Endothelial cell (in vitro differentiated cells): Measurements from ENCODE around the gene SOX11. TPM values are rescaled to one million over a fixed set of nuclear protein-coding genes. Genes with fewer than 3 reads are reported as not detected.
A peak's percentile ranks its signal among the peaks of the same experiment; 100 is the strongest.

Experiments
- DNase-seq: peaks from one replicate; pipeline ENCODE4 v3.0.0; 2021; ENCODE audit warnings: low spot score
- H3K27ac Mint-ChIP-seq: one replicate; pipeline ENCODE4 v1.8.0; 2021; ENCODE audit warnings: mixed read lengths, inconsistent platforms; ENCODE audit not compliant: unreplicated experiment
- H3K27me3 Mint-ChIP-seq: one replicate; pipeline ENCODE4 v1.8.0; 2021; ENCODE audit warnings: mild to moderate bottlenecking, moderate library complexity, mixed read lengths, inconsistent platforms; ENCODE audit not compliant: unreplicated experiment
- H3K36me3 Mint-ChIP-seq: one replicate; pipeline ENCODE4 v1.8.0; 2021; ENCODE audit warnings: mild to moderate bottlenecking, low read depth, mixed read lengths, inconsistent platforms; ENCODE audit not compliant: unreplicated experiment
- H3K4me1 Mint-ChIP-seq: one replicate; pipeline ENCODE4 v1.8.0; 2021; ENCODE audit warnings: mild to moderate bottlenecking, mixed read lengths, inconsistent platforms; ENCODE audit not compliant: unreplicated experiment
- H3K4me3 Mint-ChIP-seq: one replicate; pipeline ENCODE4 v1.8.0; 2021; ENCODE audit warnings: mild to moderate bottlenecking, mixed read lengths, inconsistent platforms; ENCODE audit not compliant: unreplicated experiment
- H3K9me3 Mint-ChIP-seq: one replicate; pipeline ENCODE4 v1.8.0; 2021; ENCODE audit warnings: mixed read lengths, inconsistent platforms; ENCODE audit not compliant: unreplicated experiment
- total RNA-seq: library from RNA; stranded (reverse); fragmentation: NEBNext Ultra II Directional; extraction: Animal tissue kit (Norgen Biotek cat#: 25700); gene quantifications from one replicate; pipeline ENCODE4 v1.2.1, GENCODE V29; 2021; ENCODE audit not compliant: unreplicated experiment
- TF ChIP-seq, protein P1 (sequence below): fragments of 200-600 bp; sonication (generic); IDR thresholded peaks from one replicate; pipeline ENCODE4 v1.5.0; 2021; ENCODE audit warnings: antibody characterized with exemption; ENCODE audit not compliant: unreplicated experiment

The SOX11 gene
- total RNA-seq, 1 donor from 2014 or later: 39.4 TPM

- no peaks in the 10 kb centered on the region for H3K9me3 Mint-ChIP-seq
- H3K27ac Mint-ChIP-seq: peak overlapping the region; percentile 91
- TF ChIP-seq, protein P1, sequence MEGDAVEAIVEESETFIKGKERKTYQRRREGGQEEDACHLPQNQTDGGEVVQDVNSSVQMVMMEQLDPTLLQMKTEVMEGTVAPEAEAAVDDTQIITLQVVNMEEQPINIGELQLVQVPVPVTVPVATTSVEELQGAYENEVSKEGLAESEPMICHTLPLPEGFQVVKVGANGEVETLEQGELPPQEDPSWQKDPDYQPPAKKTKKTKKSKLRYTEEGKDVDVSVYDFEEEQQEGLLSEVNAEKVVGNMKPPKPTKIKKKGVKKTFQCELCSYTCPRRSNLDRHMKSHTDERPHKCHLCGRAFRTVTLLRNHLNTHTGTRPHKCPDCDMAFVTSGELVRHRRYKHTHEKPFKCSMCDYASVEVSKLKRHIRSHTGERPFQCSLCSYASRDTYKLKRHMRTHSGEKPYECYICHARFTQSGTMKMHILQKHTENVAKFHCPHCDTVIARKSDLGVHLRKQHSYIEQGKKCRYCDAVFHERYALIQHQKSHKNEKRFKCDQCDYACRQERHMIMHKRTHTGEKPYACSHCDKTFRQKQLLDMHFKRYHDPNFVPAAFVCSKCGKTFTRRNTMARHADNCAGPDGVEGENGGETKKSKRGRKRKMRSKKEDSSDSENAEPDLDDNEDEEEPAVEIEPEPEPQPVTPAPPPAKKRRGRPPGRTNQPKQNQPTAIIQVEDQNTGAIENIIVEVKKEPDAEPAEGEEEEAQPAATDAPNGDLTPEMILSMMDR: no peak
Observed at GRCh38 chr2:5690718-5691220, 1.4 kb upstream of the SOX11 start.

GRCh38 chr2:5691221-5691984 lies 781 bp upstream of the SOX11 start:
- Mint-ChIP-seq H3K27me3 (peaks cover 21% of the 10 kb centered on the region), H3K4me3 (peak overlapping the region; percentile 99), H3K36me3 (peaks cover 17% of the 10 kb centered on the region), H3K27ac (peak overlapping the region; percentile 91), H3K4me1 (peaks cover 27% of the 10 kb centered on the region), H3K9me3 (no peaks in the 10 kb centered on the region)
- DNase-seq: peak; percentile 76
- TF ChIP-seq, protein P1: no peak

More at GRCh38 chr2:5690718-5691220, 1.4 kb upstream of the SOX11 start:
- Mint-ChIP-seq H3K4me3 (peak overlapping the region; percentile 99), H3K36me3 (peaks cover 17% of the 10 kb centered on the region), H3K4me1 (peaks cover 26% of the 10 kb centered on the region), H3K27me3 (peaks cover 20% of the 10 kb centered on the region)
- DNase-seq: no peak

GRCh38 chr2:5692561-5693286 lies 540 bp downstream of the SOX11 start:
- no peaks in the 10 kb centered on the region for H3K9me3 Mint-ChIP-seq
- peak overlapping the region; percentile 70 for H3K27ac Mint-ChIP-seq
- H3K4me1 Mint-ChIP-seq: peaks cover 30% of the 10 kb centered on the region
- DNase-seq: peak; percentile 58
- peak overlapping the region; percentile 95 for H3K4me3 Mint-ChIP-seq
- peaks cover 17% of the 10 kb centered on the region for H3K36me3 Mint-ChIP-seq
- TF ChIP-seq, protein P1: no peak
- H3K27me3 Mint-ChIP-seq: peaks cover 21% of the 10 kb centered on the region

GRCh38 chr2:5693287-5694201 lies 1.4 kb downstream of the SOX11 start:
- Mint-ChIP-seq H3K9me3 (no peaks in the 10 kb centered on the region), H3K27me3 (peaks cover 21% of the 10 kb centered on the region), H3K27ac (peak overlapping the region; percentile 61), H3K36me3 (peaks cover 17% of the 10 kb centered on the region), H3K4me3 (peak overlapping the region; percentile 98), H3K4me1 (peaks cover 33% of the 10 kb centered on the region)
- DNase-seq: peak; percentile 47
- TF ChIP-seq, protein P1: no peak
